ENCODE data around the gene VARS2.

DNA sequence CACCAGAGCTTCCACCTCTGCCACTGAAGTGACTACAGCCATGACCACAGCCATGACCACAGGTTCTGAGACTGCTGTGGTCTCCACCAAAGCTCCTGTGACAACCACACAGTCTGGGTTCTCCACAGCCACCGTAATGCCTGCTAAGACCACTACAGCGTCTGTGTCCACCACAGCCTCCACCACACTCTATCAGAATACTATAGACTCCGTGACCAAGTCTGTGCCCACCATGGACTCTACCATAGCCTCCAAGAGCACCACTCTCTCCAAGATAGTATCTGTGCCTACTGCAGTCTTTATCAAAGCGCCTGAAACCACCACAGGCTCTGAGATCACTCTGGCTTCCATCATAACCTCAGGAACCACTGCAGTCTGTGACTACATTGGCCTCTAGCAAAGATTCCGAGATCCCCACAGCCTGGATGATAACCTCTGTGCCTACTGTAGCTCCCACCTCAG, 51.1 kb downstream of the VARS2 start:
- TF ChIP-seq, protein P1, sequence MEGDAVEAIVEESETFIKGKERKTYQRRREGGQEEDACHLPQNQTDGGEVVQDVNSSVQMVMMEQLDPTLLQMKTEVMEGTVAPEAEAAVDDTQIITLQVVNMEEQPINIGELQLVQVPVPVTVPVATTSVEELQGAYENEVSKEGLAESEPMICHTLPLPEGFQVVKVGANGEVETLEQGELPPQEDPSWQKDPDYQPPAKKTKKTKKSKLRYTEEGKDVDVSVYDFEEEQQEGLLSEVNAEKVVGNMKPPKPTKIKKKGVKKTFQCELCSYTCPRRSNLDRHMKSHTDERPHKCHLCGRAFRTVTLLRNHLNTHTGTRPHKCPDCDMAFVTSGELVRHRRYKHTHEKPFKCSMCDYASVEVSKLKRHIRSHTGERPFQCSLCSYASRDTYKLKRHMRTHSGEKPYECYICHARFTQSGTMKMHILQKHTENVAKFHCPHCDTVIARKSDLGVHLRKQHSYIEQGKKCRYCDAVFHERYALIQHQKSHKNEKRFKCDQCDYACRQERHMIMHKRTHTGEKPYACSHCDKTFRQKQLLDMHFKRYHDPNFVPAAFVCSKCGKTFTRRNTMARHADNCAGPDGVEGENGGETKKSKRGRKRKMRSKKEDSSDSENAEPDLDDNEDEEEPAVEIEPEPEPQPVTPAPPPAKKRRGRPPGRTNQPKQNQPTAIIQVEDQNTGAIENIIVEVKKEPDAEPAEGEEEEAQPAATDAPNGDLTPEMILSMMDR (IDR thresholded peaks at IDR 0.05): no peak
- TF ChIP-seq POLR2AphosphoS5 (IDR thresholded peaks at IDR 0.05): no peak
- TF ChIP-seq POLR2A (IDR thresholded peaks at IDR 0.05): no peak
- no peak for TF ChIP-seq EP300 (IDR thresholded peaks at IDR 0.05)
